HG03175 (cell line): ENCODE results near the gene HPSE.
"Not testable (repeated sequence)": the region's sequence is repeated elsewhere in the genome, so short reads cannot be mapped to it uniquely, and the experiment has no call there.

Experiments
- ATAC-seq: cut with Tn5 transposase; IDR thresholded peaks from one replicate; pipeline ENCODE4 v1.9.1; 2021; ENCODE audit warnings: mild to moderate bottlenecking, moderate library complexity; ENCODE audit not compliant: unreplicated experiment

HPSE gene

DNA sequence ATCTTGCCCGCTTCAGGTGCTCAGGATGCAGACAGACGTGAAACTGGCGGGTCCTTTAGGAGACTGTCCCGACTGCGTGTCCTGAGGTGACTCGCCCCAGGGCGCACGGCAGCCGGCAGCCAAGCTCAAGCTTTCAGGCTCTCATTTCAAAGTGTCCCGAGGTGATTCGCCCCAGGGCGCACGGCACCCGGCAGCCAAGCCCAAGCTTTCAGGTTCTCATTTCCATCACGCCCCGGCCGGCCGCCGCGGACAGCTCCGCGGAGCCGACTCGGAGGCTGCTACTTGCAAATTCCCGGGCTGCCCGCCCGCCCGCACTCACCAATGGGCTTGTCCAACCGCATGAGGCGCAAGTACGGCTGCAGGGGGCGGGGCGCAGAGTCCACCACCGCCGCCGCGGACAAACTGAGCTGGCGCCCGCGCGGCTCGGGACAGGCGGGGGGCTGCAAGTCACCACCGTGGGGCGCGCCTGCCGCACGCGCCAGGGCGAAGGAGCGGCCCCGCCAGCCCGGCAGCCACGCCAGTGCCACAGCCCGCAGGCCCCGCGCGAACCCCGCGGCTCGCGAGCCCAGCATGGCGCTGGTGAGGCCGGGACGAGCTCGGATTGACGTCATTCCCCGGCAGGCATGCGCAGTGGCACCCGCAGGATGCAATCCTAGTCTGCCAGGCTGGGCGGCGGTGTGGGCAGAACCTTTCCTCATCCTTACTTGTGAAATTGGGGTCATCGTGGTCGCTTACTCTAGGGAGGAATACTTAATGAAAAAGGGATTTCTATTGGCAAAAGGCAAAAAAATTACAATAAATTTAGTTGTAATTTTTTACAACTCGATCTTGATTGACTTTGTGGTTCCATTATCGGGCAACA lies 50.2 kb downstream of the HPSE start, which contains the start of gene COQ2:
Gene COQ2 (minus strand): TSS at position 606 of the 862 bp plus-strand sequence. CDS start 34 bp downstream, at position 572.
- ATAC-seq = peak; percentile 86

DNA sequence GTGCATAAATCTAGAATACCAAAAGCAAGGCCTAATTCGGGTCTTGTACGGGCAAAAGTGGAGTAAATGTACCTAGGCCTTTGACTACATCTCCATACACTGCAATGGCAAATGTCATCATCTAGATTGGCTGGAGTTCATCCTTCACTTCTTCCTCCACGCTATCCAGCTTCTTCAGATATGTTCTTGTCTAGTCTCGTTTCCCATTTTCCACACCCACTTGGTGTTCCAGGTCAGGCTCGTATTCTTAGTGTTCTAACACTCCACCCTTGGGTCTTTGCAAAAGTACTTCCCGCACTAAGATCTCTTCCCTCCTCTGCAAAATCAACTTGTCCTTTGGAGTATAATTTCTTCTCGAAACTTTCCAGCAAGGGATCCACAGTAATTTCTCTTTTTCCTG lies 51.5 kb downstream of the HPSE start:
- ATAC-seq = no peak

DNA sequence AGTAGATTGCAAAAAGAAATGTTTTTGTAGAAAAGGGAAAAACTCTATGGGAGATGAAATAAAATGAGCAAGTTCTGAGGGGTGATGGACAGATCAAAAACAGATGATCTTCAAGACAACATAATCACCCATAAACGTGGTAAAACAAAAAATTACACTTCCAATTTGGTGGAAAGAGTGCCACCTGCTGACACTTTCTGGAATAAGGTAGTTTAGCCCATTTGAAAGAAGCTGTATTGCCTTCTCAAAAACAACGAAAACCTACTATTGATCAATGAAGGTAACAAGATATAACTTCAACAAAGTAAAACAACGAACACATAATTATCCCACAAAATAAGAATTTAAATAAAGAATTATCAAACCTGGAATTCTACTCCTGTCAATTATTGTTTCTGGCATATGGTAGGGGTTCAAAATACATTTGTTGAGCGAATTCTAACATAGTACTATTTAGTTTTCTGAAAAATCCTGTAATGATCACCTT lies 52.6 kb downstream of the HPSE start:
- no peak for ATAC-seq

DNA sequence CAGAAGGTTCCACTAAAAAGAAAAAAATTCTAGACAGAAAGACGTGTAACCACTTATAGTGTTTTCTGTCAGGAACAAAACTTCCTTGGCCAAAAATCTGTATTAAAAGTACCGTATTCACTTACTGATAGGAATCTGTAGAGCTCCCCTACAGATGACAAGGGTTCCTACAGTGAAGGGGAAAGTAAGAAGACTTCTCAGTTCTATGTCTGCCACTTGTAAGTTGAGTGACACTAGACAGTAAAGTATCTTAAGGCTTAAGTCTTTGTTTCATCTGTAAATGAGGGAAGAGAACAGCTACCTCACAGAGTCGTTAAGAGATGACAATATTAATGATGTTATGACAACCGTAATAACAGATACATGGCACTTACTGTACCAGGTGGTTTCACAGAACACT lies 53.3 kb downstream of the HPSE start:
- peak; percentile 21 for ATAC-seq

DNA sequence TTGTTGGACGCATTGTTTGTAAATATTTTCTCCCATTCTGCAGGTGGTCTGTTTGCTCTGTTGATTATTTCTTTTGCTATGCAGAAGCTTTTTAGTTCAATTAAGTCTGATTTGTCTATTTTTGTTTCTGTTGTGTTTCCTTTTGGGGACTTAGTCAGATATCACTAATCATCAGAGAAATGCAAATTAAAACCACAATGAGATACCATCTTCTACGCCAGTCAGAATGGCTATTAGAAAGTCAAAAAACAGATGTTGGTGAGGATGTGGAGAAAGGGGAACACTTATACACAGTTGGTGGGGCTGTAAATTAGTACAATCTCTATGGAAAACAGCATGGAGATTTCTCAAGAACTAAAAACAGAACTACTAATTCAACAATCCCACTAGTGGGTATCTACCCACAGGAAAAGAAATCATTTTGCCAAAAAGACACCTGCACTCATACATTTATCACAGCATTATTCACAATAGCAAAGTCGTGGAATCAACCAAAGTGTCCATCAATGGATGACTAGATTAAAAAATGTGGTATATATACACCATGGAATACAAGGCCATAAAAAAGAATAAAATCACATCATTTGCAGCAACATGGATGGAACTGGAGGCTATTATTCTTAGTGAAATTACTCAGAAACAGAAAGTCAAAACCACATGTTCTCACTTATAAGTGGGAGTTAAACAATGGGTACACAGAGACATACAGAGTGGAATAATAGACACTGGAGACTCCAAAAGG lies 58.2 kb downstream of the HPSE start:
- ATAC-seq = peak; percentile 70

DNA sequence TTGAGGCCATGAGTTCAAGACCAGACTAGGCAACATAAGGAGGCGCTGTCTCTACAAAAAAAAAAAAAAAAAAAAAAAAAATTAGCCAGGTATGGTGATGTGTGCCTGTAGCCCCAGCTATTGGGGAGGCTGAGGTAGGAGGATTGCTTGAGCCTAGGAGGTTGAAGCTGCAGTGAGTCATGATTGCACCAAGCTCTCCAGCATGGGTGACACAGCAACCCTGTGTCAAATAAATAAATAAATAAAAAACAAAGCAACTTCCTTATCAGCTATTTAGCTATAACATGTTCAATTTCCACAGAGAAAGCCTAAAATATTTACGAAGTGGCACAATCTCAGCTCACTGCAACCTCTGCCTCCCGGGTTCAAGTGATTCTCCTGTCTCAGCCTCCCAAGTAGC lies 60.7 kb downstream of the HPSE start:
- ATAC-seq = not testable (repeated sequence)

DNA sequence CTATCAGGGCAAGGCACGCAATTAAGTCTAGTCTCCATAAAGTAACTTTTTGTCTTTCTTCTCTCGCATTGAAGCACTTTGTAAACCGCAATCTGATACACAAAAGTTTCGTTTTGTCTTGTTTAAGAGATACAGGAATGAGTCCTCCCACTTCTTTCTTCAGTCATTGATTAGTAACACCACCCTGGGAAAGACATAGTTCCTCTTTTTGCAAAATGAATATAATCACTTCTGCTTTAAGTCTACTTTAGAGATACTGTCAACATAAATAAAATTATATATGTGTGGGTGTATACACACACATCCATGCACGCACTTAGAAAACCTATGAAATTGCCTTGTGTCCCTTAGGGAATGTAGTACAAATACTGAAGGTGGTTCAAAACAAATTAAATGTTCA lies 61.7 kb downstream of the HPSE start:
- peak; percentile 86 for ATAC-seq

DNA sequence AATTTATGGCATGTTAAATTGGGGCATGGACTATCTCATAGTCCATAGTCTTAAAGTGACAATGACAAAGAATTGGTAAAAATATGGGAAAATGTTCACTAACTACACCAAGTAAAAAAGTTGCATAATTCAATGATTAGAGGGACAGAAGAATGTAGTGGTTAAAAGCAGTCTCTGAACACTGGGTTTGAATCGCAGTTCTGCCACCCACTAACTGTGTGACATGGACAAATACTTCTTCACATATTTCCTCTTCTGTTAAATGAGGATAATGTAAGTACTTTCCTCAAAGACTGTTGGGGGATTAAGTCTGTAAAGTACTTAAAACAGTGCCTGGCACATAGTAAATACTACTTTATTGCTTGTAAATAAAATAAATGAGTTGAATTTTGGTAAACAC lies 65.4 kb downstream of the HPSE start:
- ATAC-seq = no peak

DNA sequence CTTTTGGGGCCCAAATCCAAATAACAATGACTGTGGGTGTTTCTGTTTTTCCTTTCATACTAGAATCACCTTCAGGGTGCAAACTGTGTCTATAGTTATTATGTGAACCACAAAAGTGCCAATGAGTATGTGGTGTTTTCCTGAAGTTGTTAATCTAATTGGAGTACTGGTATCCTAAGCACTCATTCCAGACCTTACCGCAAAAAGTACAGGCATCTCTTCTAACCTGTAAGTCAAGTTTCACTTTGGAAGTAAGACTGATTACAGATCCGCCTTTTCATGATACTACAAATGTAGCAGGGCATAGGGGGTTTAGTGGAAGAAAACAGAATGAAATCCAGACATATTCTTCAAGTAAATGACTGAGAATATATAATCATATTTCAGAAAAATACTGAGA lies 66.2 kb downstream of the HPSE start:
- no peak for ATAC-seq

DNA sequence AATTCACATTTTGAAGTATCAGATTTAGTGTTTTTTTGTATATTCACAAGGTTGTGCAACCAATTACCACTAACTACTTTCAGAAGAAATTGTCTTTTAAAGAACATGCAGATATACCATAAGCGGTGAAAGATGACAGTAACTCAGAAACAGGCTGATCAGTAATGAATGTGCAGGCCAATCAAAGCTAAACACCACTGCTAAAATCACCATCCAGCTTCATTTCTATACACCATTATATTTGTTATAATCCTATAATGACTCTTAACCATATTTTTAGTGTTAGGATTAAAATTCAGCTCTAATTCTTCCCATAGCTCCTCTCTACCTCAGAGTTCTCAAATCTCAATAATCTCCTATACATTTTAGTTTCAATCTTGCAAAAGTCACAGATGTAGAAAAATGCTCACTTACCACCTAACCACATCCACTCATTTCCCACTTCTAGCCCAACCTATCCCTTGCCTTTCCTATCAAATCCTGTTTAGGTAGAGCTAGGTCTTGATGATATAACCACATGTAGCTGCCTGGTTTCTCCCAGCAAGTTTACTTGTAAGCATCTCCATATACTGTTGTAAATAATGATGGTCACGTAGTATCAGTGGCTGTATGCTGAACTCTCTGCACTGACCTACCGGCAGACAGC lies 66.7 kb downstream of the HPSE start:
- ATAC-seq = no peak

DNA sequence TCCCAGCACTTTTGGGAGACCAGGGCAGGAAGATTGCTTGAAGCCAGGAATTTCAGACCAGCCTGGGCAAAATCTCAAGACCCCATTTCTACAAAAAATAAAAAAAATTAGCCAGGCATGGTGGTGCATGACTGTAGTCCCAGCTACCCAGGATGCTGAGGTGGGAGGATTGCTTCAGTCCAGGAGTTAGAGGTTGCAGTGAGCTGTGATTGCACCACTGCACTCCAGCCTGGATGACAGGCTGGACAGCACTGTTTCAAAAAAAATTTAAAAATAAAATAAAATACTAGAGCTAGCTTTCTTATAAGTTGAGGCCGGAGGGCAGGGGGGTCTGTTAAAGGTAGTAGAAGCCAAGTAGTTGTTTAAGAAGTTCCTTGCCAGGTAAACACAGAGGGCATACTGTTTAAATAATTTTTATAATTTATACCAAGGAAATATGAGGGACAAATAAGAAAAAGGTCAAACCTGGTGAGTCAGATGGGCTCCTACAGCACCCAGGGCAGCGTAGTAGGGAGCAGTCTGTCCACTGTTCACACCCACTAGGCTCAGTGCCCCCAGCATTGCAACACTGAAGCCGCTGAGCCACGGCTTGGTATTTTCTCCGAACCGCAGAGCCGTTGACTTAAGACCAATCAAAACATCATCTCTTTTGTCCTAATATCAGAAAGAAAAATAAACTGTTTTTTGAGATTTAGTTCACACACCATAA lies 67.4 kb downstream of the HPSE start:
- ATAC-seq = no peak

DNA sequence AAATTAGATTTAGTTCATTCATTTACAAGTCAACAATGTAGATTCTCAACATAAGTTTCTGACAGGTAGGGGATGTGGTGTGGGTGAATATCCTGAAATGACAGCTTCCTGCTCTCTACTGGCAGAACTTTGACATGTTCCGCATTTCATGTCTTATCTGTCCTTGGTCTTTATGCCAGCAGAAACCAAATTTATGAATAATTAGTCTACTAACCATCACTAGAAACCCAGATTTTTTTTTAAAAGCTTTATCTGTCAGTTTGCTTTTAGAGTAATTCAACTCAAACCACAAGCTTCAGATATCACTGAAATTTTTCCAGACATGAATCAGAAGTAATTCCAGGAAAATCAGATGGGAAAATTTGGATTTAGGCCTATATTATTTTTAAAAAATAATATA lies 68.0 kb downstream of the HPSE start:
- ATAC-seq = peak; percentile 57

DNA sequence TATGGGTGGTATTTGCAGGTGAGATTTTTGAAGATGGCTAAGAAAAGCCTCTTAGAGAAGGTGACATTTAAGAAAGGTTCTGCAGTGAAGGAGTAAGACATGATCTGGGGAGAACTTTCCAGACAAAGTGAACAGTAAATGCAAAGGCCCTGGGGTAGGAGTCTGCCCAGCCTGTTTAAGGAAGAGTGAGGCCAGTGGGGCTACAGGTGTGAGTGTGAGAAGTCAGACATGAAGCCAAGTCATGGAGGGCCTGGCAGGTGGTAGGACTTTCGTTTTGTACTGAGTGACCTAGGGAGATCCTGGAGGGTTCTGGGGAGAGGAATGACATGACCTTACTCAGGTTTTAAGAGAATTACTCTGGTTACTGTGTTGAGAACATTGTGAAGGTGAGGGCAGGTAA lies 71.5 kb downstream of the HPSE start:
- ATAC-seq = no peak

DNA sequence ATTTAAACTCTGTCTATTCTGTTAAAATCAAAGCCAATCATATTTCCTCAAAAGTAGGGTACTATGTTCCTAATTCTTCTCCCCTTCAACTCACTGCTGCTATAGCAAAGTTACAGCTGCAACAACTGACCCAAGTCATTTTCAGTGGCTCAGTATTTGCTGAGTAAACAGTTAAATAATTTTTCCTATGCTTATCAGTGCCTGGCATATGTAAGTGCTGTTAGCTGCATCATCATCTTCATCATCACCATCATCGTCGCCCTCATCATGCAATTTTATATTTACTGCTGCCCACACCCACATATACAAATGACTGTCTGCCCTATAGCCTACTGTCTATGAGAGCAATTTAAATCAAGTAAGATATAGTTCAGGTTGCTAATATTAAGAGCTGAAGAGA lies 72.0 kb downstream of the HPSE start:
- ATAC-seq = no peak

DNA sequence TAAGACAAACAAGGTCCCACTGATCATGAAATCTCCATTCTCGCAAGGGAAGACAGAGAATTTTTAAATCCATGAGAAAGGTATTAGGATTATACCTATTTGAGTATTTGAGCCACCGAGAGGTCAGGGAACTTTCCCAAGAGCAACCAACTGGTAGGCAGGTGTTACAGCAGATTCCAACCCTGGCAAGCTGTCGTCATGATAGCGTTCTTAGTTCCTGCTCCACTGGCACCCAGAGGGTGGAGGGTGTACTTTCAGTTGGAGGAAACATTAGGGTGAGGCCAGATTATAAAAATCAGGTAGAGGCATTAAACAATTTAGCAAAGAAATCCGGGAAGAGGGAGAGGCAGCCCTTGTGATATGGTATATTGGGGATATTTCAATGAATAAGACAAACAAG lies 73.3 kb downstream of the HPSE start:
- no peak for ATAC-seq

DNA sequence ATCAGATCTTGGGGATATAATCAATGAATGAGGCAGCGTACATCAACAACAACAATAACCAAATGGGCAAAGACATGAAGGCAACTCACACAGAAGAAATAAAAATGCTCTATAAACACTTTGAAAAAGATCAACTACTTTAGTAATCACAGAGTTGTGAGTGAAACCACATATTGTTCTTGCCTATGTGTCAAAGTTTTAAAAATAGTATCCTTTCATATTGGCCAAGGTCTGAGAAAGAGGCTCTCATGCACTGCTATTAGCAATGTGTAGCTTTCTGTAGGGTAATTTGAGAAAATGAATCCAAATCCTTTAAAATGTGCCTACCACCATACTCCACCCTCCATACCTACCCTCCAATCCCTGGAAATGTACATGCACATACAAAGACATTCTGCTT lies 75.1 kb downstream of the HPSE start:
- ATAC-seq = no peak

DNA sequence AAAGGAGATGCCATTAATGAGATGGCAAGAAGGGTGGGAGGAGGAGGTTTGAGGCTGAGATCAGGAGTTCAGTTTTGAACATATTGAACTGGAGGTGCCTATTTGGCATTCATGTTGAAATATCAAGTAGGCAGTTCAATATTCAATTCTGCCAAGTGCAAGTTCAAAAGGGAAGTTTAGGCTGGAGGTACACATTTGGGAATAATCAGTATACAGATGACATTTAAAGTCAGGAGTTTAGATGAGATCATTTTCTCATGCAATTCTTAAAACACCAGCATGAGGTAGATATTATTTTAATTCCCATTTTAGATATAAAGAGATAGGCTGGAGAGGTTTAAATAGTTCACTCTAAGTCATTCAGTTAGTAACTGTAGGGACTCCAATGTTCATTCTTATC lies 76.2 kb downstream of the HPSE start:
- ATAC-seq = no peak

DNA sequence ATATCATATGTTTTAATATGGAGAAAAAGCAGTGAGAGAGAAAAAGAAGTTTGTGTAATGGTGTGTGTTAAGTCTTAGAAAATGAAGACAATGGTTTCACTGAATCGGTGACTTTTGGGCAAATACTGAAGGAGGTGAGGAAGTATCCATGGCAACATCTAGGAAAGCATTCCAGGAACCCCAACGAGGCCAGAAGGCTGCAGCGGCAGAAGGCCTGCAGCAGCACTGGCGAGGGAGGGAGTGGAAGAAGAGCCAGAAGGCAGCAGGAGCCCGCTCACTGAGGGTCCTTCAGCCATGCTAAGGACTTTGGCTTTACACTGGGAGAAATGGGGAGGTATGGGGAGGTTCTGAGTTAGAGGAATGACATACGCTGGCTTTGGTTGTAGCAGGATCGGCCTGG lies 76.8 kb downstream of the HPSE start:
- no peak for ATAC-seq

DNA sequence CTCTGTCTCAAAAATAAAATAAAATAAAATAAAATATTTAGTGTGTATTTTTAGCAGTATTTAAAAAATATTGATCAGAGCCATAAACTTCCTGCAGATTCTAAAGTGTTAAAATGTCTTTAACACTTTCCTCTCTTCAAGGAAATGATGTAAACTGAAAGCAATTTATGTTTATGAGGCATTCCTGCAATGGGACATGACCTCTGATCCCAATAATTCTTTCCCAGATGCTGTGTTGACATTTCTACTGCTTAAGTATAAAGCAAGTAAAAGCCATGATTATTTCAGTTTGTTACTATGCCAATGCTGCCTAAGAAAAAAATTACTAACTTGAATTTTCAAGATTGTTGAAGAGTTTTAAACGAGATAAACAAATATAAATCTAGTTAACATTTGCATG lies 79.1 kb downstream of the HPSE start:
- ATAC-seq = no peak

DNA sequence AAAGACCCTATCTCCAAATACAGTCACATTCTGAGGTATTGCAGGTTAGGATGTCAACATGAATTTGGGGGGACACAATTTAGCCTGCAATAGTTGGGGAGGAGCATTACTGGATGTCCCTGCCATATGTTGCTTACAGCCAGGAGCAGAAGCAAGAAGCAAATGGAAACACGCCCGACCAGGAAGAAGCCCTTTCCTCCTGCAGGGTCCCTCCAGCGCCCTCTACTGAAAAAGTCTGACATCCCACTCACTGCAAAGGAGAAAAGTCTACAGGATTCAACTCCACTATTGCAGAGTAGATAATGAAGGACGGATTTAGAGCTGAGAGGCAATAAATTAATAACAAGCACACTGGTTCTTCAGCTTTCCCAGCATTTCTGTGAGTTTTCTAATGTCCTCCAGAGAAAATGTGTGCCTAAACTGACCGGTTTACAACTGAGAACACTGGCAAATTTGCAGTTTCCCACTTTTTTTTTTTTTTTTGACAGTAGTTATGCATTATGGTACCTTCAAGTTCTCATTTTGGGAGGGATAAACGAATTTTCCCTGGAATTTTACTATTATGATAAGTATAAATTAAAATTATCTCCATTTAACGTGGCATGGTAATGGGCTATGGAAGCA lies 81.8 kb downstream of the HPSE start:
- ATAC-seq = peak; percentile 55

DNA sequence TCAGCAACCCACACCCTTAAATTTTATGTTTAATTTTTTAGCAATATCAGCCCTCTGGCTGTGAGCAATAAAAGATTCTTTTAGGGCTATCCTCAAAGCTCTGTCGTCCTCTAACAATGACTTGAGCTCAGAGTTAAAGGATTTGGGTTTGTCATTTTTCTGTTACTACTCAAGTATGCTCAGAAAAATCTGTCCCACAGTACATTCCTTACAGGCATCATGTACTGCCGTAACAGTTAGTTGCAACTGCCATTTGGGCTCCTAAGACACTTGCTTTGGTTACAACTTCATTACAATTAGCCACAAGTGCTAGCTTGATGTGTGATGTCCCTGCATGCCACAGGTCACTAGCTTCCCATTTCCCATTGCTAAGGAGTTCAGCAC lies 83.2 kb downstream of the HPSE start:
- ATAC-seq = no peak
